ENCODE results near the gene F11R.
"Not testable (repeated sequence)": the region's sequence is repeated elsewhere in the genome, so short reads cannot be mapped to it uniquely, and the experiment has no call there.

- not testable (repeated sequence) for TF ChIP-seq EZH2phosphoT487 (IDR thresholded peaks at IDR 0.05; ENCODE audit: insufficient read depth, low read depth); EZH2 (IDR thresholded peaks at IDR 0.05; ENCODE audit: insufficient read depth, poor library complexity, severe bottlenecking)
These were observed 1.5 kb upstream of the F11R start for GRCh38 chr1:161022432-161022831.
